NCI-H2196 treated with DMSO at 0.1 percent for 48 hours (cell line): ENCODE results near the gene CHPF2.

Source experiments
- DNase-seq: peaks from one replicate; lab custom pipeline; 2025; ENCODE audit not compliant: unreplicated experiment; lab: John Stamatoyannopoulos, UW

Gene CHPF2, protein sequence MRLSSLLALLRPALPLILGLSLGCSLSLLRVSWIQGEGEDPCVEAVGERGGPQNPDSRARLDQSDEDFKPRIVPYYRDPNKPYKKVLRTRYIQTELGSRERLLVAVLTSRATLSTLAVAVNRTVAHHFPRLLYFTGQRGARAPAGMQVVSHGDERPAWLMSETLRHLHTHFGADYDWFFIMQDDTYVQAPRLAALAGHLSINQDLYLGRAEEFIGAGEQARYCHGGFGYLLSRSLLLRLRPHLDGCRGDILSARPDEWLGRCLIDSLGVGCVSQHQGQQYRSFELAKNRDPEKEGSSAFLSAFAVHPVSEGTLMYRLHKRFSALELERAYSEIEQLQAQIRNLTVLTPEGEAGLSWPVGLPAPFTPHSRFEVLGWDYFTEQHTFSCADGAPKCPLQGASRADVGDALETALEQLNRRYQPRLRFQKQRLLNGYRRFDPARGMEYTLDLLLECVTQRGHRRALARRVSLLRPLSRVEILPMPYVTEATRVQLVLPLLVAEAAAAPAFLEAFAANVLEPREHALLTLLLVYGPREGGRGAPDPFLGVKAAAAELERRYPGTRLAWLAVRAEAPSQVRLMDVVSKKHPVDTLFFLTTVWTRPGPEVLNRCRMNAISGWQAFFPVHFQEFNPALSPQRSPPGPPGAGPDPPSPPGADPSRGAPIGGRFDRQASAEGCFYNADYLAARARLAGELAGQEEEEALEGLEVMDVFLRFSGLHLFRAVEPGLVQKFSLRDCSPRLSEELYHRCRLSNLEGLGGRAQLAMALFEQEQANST

DNA sequence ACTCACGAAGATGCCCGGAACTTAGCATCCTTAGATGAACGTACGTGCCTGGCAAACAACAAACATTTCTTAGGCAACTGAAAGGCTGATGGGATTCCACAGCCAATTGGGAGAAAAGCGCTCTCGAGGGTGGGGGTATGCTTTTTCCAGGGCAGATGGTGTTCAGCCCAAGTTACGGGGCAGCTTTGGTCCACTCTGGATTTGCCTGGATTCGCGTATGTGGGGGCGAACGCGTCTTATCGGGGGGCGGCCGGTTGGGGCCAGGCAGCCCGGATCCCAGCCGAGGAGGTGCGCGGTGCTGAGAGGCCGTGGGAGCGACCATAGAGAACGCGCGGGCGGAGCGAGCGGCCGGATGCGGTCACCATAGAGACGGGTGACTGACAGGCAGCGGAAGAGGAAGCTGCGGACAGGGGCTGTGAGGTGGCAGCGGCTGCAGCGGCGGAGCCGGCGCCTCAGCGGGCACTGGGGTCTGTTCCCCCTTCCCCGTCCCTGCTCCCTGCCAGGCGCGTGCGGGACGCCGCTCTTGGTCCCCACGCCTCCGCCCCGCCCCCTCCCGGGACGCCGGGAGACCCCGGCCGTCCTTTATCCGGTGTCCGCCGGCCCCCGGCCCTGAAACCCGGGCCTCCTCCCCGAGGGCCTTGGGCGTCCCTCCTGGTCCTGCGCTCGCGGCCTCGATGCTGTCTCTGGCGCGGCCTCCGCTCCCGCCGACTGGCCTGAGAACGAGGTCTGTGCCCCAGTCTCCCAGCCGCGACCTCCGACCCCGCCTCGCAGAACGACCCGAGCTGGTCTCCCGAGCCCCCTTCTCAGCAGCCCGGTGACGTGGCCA, at the start of gene CHPF2:
CHPF2 (plus strand) TSS at position 393 of the 826 bp plus-strand sequence. CDS start 1,529 bp downstream, outside the sequence.
- DNase-seq, result no peak

DNA sequence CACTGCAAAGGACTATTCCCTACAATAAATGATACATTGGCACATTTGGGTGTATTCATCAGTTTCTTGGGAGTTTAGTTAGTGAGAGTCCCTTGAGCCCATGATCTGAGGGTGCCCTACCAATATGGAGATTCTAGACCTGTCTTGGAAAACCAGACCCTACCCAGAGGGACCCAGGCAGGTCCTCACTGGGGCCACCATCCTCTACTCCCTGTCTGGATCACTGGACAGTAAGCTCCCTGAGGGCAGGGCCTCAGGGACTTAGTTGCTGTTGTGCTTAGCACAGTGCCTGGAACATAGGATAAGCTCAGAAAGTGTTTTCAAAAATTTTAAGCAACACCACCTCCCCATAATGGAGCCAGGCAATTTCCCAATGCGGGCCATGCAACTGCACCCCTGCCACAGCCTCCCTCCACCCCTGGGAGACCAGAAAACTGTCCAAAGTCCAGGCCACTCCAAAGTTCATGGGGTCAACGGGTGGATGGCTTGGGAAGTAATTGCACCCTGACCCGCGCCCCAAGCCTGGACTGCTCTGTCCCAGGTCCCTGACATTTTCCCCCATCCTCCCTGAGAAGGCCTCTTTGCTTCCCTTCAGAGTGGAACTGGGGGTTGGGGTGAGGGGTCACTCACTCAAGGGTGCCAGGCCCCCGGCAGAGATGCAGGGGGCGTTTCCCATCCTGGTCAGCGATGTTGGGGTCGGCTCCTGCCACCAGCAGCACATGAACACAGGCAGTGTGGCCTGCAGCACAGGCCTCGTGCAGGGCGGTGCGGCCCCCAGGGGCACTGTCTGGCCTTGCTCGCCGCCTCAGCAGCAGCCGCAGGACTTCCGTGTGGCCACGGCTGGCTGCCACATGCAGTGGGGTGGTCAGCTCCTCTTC, 46.3 kb upstream of the CHPF2 start:
- no peak for DNase-seq

DNA sequence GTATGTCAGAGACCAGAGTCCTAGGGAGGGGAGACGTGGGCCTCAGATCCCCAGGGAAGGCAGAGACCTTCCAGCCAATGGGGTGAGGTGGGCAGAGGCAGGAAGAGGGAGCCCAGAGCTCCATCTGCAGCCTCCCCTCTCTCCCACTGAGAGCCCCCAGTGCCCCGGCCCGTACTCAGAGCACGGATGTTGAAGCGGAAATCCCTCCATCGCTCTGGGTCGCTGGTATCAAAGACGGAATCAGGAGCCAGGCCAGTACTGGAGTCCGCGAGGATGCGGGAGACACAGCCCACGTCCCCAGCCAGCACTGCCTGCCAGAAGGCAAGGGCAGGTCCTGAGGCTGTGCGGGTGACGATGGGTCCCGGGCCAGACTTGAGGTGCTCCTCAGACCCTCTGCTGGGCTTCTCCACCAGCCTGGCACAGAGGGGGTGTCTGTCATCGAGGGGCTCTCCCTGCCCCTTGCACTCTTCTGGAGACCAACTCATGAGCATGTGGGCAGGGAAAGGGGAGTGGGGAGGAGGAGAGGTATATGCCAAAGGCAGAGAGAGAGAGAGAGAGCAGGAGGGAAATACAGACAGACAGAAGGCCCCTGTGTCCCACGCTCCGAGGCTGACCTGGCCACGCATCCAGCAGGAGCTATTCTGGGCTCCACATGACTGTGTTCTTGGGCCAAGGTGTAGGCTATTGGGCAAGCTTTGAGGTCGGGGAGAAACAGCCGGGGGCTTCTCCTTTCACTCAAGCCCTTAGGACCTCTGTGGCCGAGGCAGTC, 45.5 kb upstream of the CHPF2 start, which contains the start of gene ASB10:
ASB10 (minus strand) TSS at position 611 of the 769 bp plus-strand sequence; CDS start at position 491, 120 bp downstream.
- DNase-seq, result no peak

DNA sequence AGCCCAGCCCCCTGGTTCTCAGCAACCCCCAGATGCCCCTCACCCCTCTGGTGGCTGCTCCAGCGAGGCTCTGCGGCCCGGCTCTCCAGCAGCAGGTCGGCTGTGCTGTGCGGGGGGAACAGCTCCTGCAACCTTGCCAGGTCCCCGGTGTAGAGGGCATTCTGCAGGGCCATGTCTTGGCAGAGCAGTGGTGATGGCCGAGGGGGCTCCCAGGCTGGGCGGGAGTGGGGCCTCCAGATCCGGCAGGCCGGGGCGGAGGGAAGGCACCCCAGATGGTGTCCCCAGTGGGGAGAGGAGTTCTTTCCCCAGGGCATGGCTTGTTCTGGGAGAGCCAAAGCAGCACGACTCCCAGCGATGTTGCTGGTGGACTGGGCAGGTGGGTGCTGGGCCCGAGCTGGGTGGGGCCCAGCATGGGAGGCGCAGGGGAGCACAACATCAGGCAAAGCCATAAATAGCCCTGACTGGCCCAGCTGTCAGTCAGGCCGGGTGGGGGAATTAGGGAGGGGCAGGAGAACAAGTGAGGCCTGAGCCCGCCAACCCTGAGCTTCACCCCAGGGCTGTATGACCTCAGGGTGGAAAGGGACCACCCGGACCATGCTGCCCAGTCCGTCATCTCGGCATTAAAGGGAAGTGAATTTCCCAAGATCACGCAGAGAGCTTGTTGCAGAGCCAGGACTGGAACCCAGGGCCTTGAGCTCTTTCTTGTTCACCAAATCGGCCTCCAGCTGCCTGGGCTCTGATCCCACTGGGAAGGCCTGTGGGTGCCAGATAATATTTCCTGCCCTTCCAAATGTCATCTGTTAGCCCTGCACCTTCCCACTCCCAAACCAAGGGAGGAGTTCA, 44.7 kb upstream of the CHPF2 start:
- DNase-seq, result no peak

DNA sequence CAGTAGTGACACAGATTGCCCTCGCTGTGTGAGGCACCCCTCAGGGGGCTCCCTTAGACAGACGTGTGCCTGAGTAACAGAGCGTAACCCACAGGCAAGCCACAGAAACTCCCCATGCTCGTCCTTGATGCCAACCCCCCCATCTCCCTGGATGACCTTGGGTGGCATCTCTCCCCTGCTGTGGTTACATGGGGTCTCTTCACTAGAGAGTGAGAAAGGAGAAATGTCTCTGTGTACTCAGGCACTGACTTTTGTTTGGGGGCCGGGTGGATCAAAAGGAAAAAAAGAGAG, 44.1 kb upstream of the CHPF2 start:
- DNase-seq, result no peak

DNA sequence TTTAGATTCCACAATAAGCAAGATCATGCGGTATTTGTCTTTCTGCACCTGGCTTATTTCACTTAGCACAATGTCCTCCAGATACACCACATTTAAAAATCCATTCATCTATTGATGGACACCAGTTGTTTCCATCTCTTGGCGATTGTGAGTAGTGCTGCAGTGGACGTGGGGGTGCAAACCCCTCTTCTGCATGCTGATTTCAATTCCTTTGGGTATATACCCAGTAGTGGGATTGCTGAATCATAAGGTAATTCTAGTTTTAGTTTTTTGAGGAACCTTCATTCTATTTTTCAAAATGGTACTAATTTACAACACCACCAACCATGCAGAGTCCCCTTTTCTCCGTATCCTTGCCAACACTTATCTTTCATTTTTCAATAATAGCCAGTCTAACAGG, 43.2 kb upstream of the CHPF2 start:
- no peak for DNase-seq

DNA sequence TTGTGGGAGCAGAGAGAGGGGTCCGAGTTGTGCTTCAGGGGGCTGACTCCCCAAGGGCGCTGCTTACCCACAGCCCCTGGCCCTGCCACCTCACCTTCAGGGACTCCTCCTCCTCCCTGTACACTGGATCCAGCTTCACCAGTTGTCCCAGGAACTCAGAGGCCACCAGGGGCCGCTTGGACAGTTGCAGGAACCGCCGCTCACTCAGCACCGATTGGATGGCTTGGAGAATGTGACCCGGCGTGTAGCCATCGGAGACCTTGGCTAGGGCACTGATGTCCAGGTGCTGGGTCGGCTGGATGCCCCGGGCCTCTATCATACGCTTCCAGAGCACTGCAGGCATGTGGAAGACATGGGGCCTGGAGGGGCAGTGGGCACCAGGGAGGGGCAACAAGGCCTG, 40.7 kb upstream of the CHPF2 start:
- DNase-seq, result no peak

DNA sequence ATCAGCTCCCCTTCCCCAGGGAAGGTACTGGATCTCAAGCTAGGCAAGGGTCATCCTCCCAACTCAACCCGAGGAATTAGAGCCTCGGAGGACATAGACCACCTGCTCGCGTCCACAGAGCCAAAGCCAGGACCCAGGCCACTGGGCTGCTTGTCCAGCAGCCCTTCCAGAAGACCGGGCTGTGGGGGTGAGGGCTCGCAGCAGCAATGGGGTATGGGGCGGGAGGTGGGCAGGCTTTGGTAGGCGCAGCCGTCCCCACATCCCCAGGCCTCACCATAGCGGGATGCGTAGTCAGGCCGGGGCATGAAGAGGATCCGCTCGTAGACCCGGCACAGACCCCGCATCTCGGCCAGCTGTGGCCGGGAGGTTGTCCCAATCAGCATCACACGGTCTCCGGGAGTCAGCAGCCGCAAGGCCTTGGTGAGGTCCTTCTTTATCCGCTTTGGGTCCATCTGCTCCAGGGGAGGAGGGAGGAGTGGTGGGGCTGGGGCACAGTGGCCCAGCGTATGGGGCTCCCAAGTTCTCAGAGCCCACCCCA, 40.2 kb upstream of the CHPF2 start:
- DNase-seq, result no peak

DNA sequence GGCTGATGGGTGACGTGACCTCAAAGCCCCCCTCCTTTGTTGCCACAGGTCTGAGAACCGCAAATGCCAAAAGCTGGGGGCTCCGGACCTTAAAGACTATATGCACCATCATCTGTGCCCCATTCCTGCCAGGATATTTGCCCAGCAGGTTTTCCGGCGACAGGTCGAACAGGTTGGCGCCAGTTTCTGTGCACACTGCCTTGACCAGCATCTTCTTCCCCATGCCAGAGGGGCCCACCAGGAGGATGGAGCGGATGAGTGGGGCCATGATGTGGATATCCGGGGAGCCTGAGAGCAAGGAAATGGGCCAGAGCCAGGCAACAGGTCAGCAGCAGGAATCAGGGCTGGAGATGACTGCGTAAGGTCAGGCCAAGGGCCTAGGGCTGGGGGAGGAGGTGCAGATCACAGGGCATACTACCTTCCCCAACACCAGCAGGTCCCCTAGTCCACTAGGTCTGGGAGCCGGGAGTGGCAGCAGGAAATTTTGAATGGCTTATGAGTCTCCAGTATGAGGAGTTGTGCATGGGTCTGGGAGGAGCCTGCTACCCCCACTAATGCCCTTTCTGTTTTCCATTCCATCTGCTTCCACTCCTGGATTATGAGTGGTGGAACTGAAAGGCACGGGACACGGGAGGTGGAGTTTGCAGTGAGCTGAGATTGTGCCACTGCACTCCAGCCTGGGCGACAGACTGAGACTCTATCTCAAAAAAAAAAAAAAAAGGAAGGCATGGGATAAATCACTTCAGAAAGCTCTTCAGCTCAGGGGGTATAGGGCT, 38.9 kb upstream of the CHPF2 start:
- no peak for DNase-seq

DNA sequence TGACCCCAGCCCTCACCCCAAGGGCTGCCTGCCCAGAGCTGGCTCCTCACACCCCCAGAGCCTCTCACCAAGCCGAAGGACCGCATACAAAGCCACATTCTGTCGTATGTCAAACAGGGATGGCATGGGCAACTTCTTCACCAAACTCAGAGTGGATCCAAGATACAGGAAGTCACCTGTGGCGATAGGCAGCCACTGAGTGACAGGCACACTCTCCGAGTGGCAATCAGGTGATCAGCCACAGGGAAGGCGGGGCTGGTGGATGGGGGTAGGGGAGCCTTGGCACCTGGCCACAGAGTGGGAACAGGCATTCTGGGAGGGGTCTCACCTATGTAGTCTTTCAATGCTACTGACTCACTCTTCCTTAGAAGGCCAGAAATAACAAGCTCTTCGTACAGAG, 38.1 kb upstream of the CHPF2 start:
- no peak for DNase-seq

DNA sequence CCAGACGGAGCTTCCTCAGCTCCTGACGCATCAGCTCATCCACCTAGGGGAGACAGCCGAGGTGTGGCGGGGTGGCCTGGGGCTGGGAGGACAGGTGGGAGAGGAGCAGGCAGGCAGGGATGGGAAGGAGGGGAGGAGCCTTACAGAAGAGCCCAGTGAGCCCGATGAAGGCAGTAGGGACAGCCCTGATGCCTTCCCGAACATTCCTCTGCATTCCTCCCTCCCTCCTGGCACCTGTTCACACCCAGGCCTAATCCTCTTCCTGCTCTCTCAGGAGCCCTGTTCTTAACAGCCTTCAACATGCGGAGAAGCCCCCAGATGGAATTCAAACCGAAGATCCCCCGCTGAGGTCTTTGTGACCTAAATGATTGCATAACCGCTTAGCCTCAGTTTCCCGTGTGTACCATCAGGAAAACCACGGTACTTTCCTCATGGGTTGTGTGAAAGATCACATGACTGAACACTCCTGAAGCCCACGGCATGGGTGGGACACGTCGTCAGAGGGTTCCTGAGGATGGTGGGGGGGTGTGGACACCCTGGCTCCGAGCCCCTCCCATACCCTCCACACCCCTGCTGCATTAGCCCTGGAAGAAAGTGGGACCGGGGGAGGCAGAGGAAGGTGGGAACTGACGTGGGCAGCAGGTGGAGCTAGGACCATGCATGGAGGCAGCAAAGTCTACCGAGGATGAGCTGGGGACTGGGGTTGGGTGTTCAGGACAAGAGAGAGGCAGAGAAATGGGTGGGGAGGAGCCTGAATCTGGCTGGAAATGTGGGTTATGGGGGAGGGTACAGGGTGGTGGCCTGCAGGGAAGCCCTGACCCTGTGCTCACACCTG, 36.5 kb upstream of the CHPF2 start:
- no peak for DNase-seq

DNA sequence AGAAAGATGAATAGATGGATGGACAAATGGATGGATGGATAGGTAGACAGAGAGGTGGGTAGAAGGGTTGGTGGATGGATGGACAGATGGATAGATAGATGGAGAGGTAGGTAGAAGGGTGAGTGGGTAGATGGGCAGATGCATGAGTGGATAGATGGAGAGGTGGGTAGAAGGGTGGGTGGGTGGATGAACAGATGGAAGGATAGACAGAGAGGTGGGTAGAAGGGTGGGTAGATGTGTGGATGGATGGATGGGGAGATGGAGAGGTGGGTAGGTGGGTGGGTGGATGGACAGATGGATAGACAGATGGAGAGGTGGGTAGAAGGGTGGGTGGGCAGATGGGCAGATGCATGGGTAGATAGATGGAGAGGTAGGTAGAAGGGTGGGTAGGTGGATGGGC, 34.4 kb upstream of the CHPF2 start:
- DNase-seq, result no peak

DNA sequence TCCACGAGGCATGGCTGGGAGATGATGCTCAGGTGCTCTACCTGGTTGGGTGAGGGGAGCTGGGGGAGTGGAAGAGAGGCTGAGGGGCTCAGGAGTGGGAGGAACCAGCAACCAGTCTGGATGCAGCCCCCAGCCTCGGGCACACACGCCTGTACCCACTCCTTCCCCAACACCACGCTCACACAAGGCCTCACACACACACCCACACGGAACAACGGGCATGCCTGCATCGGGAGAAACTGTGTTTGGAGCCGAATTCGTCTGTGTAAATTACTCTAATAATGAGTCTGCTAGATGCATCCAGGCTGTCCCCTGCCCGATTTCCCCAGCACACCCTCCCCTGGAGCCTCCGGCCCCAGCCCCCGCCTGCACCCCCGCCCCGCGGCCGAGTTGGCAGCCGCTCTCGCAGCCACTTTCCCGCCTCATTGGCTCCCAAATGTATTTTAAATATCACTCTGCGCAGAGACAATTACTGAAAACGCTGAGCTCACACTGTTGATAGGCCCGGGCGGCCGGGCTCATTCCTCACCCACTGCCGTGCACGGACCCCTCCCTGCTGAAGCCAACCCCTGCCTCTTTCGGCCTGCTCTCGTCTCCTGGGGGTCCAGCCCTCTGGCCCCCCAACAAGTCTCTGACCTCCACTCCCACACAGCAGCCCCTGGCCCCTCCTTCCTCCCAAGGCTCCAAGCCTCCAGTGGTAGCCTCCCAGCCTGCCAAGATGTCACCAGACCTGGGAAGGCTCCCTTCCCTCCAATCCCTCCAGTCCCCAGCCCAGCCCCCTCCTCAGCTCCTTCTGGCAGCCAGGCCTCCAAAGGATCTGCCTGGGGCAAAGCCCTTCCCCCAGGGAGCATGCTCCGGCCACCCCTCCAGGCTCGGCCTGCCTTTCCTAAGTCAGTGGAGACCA, 33.1 kb upstream of the CHPF2 start:
- no peak for DNase-seq

DNA sequence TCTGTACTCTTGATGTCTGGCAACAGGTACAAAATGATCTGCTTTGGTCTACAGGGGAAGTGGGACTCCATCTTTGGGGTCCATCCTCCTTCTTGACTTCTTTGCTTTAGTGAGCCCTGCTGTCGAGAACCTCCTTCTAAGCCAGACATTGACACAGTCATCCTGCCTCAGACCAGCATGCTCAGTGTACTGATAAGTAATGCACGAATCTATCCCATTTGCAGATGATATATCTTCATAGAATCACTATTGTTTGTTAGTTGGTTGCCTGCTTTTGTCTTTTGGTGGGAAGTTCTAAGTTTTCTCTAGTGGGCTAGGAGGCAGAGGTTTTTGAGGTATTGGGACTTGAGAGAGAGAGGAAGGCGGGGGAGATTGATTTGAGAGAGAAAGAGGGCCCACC, 30.9 kb upstream of the CHPF2 start:
- no peak for DNase-seq

DNA sequence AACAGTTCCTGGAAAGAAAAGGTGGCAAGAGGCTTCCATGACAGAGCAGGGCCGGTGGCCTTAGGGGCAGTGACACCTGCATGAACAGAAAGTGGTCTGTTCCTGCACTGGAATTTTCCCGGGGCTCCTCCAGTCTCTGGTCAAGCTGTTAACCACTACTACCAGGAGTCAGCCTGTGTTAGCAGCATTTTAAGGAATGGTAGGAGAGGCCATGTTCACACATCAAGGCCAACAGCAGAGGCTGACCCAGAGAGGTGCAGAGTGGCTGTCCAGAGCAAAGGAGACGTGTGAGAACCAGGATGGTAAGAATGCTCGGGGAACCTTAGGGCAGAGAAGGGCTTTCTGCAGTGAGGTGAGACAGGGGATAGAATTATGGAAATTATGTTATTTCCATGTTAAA, 30.5 kb upstream of the CHPF2 start:
- no peak for DNase-seq

DNA sequence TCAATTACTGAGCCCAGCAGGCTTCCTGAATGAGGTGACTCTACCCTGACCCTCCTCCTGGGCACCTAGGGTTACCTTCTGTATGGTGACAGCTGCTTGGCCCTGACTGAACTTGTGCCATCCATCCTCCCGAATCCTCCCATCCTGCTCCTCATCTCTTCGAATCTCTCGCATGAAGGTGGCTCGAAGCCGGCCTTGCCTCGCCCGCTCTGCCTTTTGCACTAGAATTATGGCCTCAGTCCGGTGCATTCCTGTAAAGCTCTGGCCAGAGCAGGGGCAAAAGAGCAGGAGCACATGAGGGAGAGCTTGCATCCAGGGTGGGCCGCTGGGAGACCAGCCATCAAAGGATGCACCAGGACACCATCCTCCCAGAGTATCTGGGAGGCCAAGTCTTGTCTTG, 29.4 kb upstream of the CHPF2 start:
- DNase-seq, result no peak
